Measurements from ENCODE around the gene LTA. TPM values are rescaled to one million over a fixed set of nuclear protein-coding genes. Genes with fewer than 3 reads are reported as not detected.

LTA gene
- total RNA-seq, 1 experiment from 2014 or later: 0.72 TPM

GRCh38 chr6:31525932-31526591 lies 46.0 kb upstream of the LTA start:
- no peaks in the 10 kb centered on the region for H3K27me3 ChIP-seq (ENCODE audit: control insufficient read depth, insufficient read depth, low read length)
- H3K27ac ChIP-seq (ENCODE audit: low read length): no peak overlapping the region
- BruUV-seq (replicated peaks): no TSS peak
- H3K36me3 ChIP-seq (ENCODE audit: control insufficient read depth, insufficient read depth, low read length): peaks cover 5% of the 10 kb centered on the region; the same call in 1 of the 2 replicates
- intact Hi-C loops (cut with micrococcal nuclease; ENCODE audit: unreplicated experiment): no loop called here
- H3K4me1 ChIP-seq (ENCODE audit: control insufficient read depth, insufficient read depth, low read length): peaks cover 4% of the 10 kb centered on the region; the same call in 1 of the 2 replicates
- DNase-seq (ENCODE audit: low read depth, low spot score) (no peak), ATAC-seq (no peak)
- H3K4me3 ChIP-seq (ENCODE audit: low read depth in 2 of 2, low read length in 2 of 2): no peak overlapping the region
- ChIA-PET CTCF (interaction anchor here (0.6 kb wide), 1 partner anchor 76 kb away, joined by 8 read pairs; no protein-coding TSS in a partner anchor), POLR2A (no interaction called here)
- TF ChIP-seq TCF7L2 (IDR thresholded peaks at IDR 0.05; ENCODE audit: low read depth, low read length) (no peak), SIN3A (IDR thresholded peaks at IDR 0.05; ENCODE audit: borderline replicate concordance, insufficient read depth, low read depth, low read length) (no peak), POLR2AphosphoS5 (IDR thresholded peaks at IDR 0.05; ENCODE audit: low read depth, low read length) (no peak)
- TF ChIP-seq, protein P1, sequence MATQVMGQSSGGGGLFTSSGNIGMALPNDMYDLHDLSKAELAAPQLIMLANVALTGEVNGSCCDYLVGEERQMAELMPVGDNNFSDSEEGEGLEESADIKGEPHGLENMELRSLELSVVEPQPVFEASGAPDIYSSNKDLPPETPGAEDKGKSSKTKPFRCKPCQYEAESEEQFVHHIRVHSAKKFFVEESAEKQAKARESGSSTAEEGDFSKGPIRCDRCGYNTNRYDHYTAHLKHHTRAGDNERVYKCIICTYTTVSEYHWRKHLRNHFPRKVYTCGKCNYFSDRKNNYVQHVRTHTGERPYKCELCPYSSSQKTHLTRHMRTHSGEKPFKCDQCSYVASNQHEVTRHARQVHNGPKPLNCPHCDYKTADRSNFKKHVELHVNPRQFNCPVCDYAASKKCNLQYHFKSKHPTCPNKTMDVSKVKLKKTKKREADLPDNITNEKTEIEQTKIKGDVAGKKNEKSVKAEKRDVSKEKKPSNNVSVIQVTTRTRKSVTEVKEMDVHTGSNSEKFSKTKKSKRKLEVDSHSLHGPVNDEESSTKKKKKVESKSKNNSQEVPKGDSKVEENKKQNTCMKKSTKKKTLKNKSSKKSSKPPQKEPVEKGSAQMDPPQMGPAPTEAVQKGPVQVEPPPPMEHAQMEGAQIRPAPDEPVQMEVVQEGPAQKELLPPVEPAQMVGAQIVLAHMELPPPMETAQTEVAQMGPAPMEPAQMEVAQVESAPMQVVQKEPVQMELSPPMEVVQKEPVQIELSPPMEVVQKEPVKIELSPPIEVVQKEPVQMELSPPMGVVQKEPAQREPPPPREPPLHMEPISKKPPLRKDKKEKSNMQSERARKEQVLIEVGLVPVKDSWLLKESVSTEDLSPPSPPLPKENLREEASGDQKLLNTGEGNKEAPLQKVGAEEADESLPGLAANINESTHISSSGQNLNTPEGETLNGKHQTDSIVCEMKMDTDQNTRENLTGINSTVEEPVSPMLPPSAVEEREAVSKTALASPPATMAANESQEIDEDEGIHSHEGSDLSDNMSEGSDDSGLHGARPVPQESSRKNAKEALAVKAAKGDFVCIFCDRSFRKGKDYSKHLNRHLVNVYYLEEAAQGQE (IDR thresholded peaks at IDR 0.05; ENCODE audit: insufficient read depth in 1 of 2, low read depth in 2 of 2, low read length in 1 of 2): no peak
- TF ChIP-seq, protein P2, sequence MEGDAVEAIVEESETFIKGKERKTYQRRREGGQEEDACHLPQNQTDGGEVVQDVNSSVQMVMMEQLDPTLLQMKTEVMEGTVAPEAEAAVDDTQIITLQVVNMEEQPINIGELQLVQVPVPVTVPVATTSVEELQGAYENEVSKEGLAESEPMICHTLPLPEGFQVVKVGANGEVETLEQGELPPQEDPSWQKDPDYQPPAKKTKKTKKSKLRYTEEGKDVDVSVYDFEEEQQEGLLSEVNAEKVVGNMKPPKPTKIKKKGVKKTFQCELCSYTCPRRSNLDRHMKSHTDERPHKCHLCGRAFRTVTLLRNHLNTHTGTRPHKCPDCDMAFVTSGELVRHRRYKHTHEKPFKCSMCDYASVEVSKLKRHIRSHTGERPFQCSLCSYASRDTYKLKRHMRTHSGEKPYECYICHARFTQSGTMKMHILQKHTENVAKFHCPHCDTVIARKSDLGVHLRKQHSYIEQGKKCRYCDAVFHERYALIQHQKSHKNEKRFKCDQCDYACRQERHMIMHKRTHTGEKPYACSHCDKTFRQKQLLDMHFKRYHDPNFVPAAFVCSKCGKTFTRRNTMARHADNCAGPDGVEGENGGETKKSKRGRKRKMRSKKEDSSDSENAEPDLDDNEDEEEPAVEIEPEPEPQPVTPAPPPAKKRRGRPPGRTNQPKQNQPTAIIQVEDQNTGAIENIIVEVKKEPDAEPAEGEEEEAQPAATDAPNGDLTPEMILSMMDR (IDR thresholded peaks at IDR 0.05): no peak
- in situ Hi-C loops (cut with HindIII; ENCODE audit: low pct_unique_long_range_greater_than_20kb, low sequenced_read_pairs): no loop called here
- no peaks in the 10 kb centered on the region for H3K9me3 ChIP-seq (ENCODE audit: control insufficient read depth, insufficient read depth, low read depth, low read length)

- BruUV-seq (replicated peaks): no TSS peak
- in situ Hi-C loops (cut with HindIII; ENCODE audit: low pct_unique_long_range_greater_than_20kb, low sequenced_read_pairs) (no loop called here), intact Hi-C loops (cut with micrococcal nuclease; ENCODE audit: unreplicated experiment) (no loop called here)
- CTCF ChIA-PET: no interaction called here
- H3K9me3 ChIP-seq (ENCODE audit: control insufficient read depth, insufficient read depth, low read depth, low read length): no peaks in the 10 kb centered on the region
- peak; percentile 22 for ATAC-seq
- peaks cover 4% of the 10 kb centered on the region; the same call in 1 of the 2 replicates for H3K4me1 ChIP-seq (ENCODE audit: control insufficient read depth, insufficient read depth, low read length)
- TF ChIP-seq, protein P2 (IDR thresholded peaks at IDR 0.05): no peak
- TF ChIP-seq POLR2AphosphoS5 (IDR thresholded peaks at IDR 0.05; ENCODE audit: low read depth, low read length) (no peak), SIN3A (IDR thresholded peaks at IDR 0.05; ENCODE audit: borderline replicate concordance, insufficient read depth, low read depth, low read length) (no peak), TCF7L2 (IDR thresholded peaks at IDR 0.05; ENCODE audit: low read depth, low read length) (no peak)
- TF ChIP-seq, protein P1 (IDR thresholded peaks at IDR 0.05; ENCODE audit: insufficient read depth in 1 of 2, low read depth in 2 of 2, low read length in 1 of 2): no peak
- H3K4me3 ChIP-seq (ENCODE audit: low read depth in 2 of 2, low read length in 2 of 2): no peak overlapping the region
- DNase-seq (ENCODE audit: low read depth, low spot score): no peak
- POLR2A ChIA-PET: interaction anchor here (0.7 kb wide), 1 partner anchor 1350 kb away, joined by 11 read pairs; no protein-coding TSS in a partner anchor
- H3K36me3 ChIP-seq (ENCODE audit: control insufficient read depth, insufficient read depth, low read length): peaks cover 15% of the 10 kb centered on the region; the same call in 1 of the 2 replicates
- H3K27ac ChIP-seq (ENCODE audit: low read length): no peak overlapping the region
- no peaks in the 10 kb centered on the region for H3K27me3 ChIP-seq (ENCODE audit: control insufficient read depth, insufficient read depth, low read length)
Measured at GRCh38 chr6:31528307-31528777, 43.7 kb upstream of the LTA start.

Data from Panc1 (cell line).